Panc1 (cell line): Measurements from ENCODE around the gene ARSI. TPM values are rescaled to one million over a fixed set of nuclear protein-coding genes. Genes with fewer than 3 reads are reported as not detected.

Experiments
- ATAC-seq: fragments of 200-7000 bp; cut with Tn5 transposase; 2 replicates; pipeline ENCODE4 v1.9.1; 2020; ENCODE audit warnings: mild to moderate bottlenecking, moderate library complexity
- BruUV-seq: library from RNA; stranded (reverse); fragments of 400-500 nt; replicated peaks from 2 replicates; lab custom pipeline; 2021; lab: Mats Ljungman, UMichigan
- CTCF ChIA-PET: fragments of 300-600 bp; sonication (Branson Sonifier 250); formaldehyde crosslinking; loops from one replicate; lab custom pipeline; 2022; ENCODE audit warnings: antibody characterized with exemption; lab: Charles Lee
- POLR2A ChIA-PET: fragments of 300-600 bp; sonication (Branson Sonifier 250); formaldehyde crosslinking; loops from one replicate; lab custom pipeline; 2022; ENCODE audit warnings: antibody characterized with exemption; lab: Charles Lee
- DNase-seq: peaks from one replicate; pipeline ENCODE4 v3.0.0-alpha.2; 2010; ENCODE audit warnings: low read depth, low spot score
- H3K27ac ChIP-seq: 2 replicates; pipeline ENCODE4 v1.5.1; 2011; ENCODE audit warnings: mild to moderate bottlenecking, low read length, inconsistent platforms
- H3K27me3 ChIP-seq: fragments of 200-500 bp; sonication (Bioruptor generic); 2 replicates; pipeline ENCODE4 v1.6.0; 2014; ENCODE audit warnings: low read length, inconsistent platforms; ENCODE audit not compliant: control insufficient read depth, insufficient read depth
- H3K36me3 ChIP-seq: fragments of 200-500 bp; sonication (Bioruptor generic); 2 replicates; pipeline ENCODE4 v1.5.1; 2014; ENCODE audit warnings: inconsistent platforms, mild to moderate bottlenecking, low read length, moderate library complexity; ENCODE audit not compliant: control insufficient read depth, insufficient read depth
- H3K4me1 ChIP-seq: 2 replicates; pipeline ENCODE4 v1.5.1; 2011; ENCODE audit warnings: inconsistent platforms, mild to moderate bottlenecking, low read length, moderate library complexity; ENCODE audit not compliant: control insufficient read depth, insufficient read depth
- H3K4me3 ChIP-seq, 2 experiments: 2 replicates each; pipeline ENCODE4 v1.5.1; 2011 to 2012; ENCODE audit warnings: low read depth in 2 of 2, low read length in 2 of 2, mild to moderate bottlenecking in 2 of 2, inconsistent platforms in 1 of 2, moderate library complexity in 1 of 2
- H3K9me3 ChIP-seq: fragments of 200-500 bp; sonication (Bioruptor generic); 2 replicates; pipeline ENCODE4 v1.5.1; 2014; ENCODE audit warnings: low read depth, mild to moderate bottlenecking, inconsistent platforms, low read length, moderate library complexity; ENCODE audit not compliant: control insufficient read depth, insufficient read depth
- POLR2AphosphoS5 ChIP-seq: IDR thresholded peaks from 2 replicates; pipeline ENCODE4 v1.6.1; 2012; ENCODE audit warnings: mild to moderate bottlenecking, low read depth, low read length, moderate library complexity
- REST ChIP-seq, 2 experiments: IDR thresholded peaks; 2 replicates each; pipeline ENCODE4 v1.6.1; 2011 to 2012; ENCODE audit warnings: low read depth in 2 of 2, control low read depth in 1 of 2, low read length in 1 of 2, mild to moderate bottlenecking in 1 of 2, moderate library complexity in 1 of 2; ENCODE audit not compliant: insufficient read depth in 1 of 2
- SIN3A ChIP-seq: IDR thresholded peaks from 2 replicates; pipeline ENCODE4 v1.6.1; 2012; ENCODE audit warnings: low read depth, mild to moderate bottlenecking, low read length, moderate library complexity, borderline replicate concordance; ENCODE audit not compliant: insufficient read depth
- TCF7L2 ChIP-seq: IDR thresholded peaks from 2 replicates; pipeline ENCODE4 v1.6.1; 2011; ENCODE audit warnings: mild to moderate bottlenecking, low read depth, low read length, inconsistent platforms
- in situ Hi-C: cut with HindIII; loops from 2 replicates; pipeline ENCODE4 v1.10.0; 2016; ENCODE audit warnings: low sequenced_read_pairs, low pct_unique_long_range_greater_than_20kb
- intact Hi-C: fragments of 100-400 bp; cut with micrococcal nuclease; formaldehyde crosslinking; loops from one replicate; pipeline ENCODE4 v1.10.0; 2022; ENCODE audit not compliant: unreplicated experiment
- total RNA-seq: library from RNA; stranded (reverse); gene quantifications from one replicate; pipeline ENCODE4 v1.2.1, GENCODE V29; 2021; ENCODE audit not compliant: unreplicated experiment
- TF ChIP-seq, protein P1 (sequence below): fragments of 450-650 bp; IDR thresholded peaks from 2 replicates; pipeline ENCODE4 v1.5.1; 2017; ENCODE audit warnings: mild to moderate bottlenecking

The ARSI gene
- total RNA-seq, 1 experiment from 2014 or later = 18.6 TPM

- intact Hi-C loops (no loop called here), in situ Hi-C loops (no loop called here)
- H3K27me3 ChIP-seq = no peaks in the 10 kb centered on the region
- no peaks in the 10 kb centered on the region for H3K9me3 ChIP-seq
- no peak for DNase-seq
- POLR2A ChIA-PET = no interaction called here
- no peaks in the 10 kb centered on the region; the same call in 1 of the 2 replicates for H3K4me1 ChIP-seq
- no peak overlapping the region for H3K27ac ChIP-seq
- H3K4me3 ChIP-seq = no peak overlapping the region
- ATAC-seq = no peak
- H3K36me3 ChIP-seq = no peaks in the 10 kb centered on the region
- CTCF ChIA-PET = no interaction called here
- no peak for TF ChIP-seq SIN3A
- no peak for TF ChIP-seq TCF7L2
- TF ChIP-seq POLR2AphosphoS5 = no peak
- no peak for TF ChIP-seq REST (IDR thresholded peaks at IDR 0.05; ENCODE audit: insufficient read depth in 1 of 2, low read depth in 2 of 2, low read length in 1 of 2)
- TF ChIP-seq, protein P1, sequence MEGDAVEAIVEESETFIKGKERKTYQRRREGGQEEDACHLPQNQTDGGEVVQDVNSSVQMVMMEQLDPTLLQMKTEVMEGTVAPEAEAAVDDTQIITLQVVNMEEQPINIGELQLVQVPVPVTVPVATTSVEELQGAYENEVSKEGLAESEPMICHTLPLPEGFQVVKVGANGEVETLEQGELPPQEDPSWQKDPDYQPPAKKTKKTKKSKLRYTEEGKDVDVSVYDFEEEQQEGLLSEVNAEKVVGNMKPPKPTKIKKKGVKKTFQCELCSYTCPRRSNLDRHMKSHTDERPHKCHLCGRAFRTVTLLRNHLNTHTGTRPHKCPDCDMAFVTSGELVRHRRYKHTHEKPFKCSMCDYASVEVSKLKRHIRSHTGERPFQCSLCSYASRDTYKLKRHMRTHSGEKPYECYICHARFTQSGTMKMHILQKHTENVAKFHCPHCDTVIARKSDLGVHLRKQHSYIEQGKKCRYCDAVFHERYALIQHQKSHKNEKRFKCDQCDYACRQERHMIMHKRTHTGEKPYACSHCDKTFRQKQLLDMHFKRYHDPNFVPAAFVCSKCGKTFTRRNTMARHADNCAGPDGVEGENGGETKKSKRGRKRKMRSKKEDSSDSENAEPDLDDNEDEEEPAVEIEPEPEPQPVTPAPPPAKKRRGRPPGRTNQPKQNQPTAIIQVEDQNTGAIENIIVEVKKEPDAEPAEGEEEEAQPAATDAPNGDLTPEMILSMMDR = no peak
- no TSS peak for BruUV-seq
Observed at GRCh38 chr5:150339165-150339564, 36.5 kb upstream of the ARSI start.

GRCh38 chr5:150338546-150338945 is 35.8 kb upstream of the ARSI start:
- in situ Hi-C loops = no loop called here
- H3K4me1 ChIP-seq = no peaks in the 10 kb centered on the region
- POLR2A ChIA-PET = no interaction called here

More at GRCh38 chr5:150338546-150338945, 35.8 kb upstream of the ARSI start:
- Histone ChIP-seq H3K27me3 (no peaks in the 10 kb centered on the region), H3K4me3 (no peak overlapping the region), H3K9me3 (no peaks in the 10 kb centered on the region), H3K36me3 (no peaks in the 10 kb centered on the region), H3K27ac (no peak overlapping the region)
- 0 out of 2 replicates have a peak, but pooled peaks have one; percentile 18 for ATAC-seq
- CTCF ChIA-PET = no interaction called here
- no peak for TF ChIP-seq TCF7L2
- TF ChIP-seq SIN3A = no peak
- TF ChIP-seq, protein P1 = no peak
- no peak for TF ChIP-seq POLR2AphosphoS5
- TF ChIP-seq REST (IDR thresholded peaks at IDR 0.05; ENCODE audit: insufficient read depth in 1 of 2, low read depth in 2 of 2, low read length in 1 of 2) = no peak
- DNase-seq = no peak
- intact Hi-C loops = no loop called here
- no TSS peak for BruUV-seq
